ENCODE data around the gene SLC24A2.

SLC24A2 gene

DNA sequence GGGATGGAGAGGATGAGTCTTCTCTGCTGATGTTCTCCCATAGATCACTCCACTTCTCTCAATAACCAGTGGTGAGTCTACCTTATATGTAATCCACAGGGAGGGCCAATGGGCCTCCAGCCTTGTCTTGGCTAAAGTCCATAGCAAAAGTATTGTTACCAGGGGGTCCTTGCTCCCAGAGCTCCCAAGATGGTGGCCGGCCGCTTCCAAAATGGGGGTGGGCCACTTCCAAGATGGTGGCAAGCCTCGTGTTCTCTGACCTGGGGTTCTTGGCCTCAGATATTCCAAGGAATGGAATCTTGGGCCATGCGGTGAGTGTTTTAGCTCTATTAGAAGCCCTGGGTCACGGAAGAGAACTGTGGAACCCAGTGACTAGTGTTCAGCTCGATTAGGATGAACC is 12.0 kb upstream of the SLC24A2 start:
- Histone ChIP-seq H3K4me1 (no peaks in the 10 kb centered on the region), H3K36me3 (no peaks in the 10 kb centered on the region), H4K20me1 (no peaks in the 10 kb centered on the region), H3K27ac (no peak overlapping the region), H3K4me3 (no peak overlapping the region), H3K4me2 (no peak overlapping the region), H3K27me3 (no peaks in the 10 kb centered on the region), H3K9ac (no peak overlapping the region), H3K9me3 (replicated peaks in 1 of 11) (no peaks in the 10 kb centered on the region)
- TF ChIP-seq Cebpa-rat (IDR thresholded peaks at IDR 0.05), result no peak

DNA sequence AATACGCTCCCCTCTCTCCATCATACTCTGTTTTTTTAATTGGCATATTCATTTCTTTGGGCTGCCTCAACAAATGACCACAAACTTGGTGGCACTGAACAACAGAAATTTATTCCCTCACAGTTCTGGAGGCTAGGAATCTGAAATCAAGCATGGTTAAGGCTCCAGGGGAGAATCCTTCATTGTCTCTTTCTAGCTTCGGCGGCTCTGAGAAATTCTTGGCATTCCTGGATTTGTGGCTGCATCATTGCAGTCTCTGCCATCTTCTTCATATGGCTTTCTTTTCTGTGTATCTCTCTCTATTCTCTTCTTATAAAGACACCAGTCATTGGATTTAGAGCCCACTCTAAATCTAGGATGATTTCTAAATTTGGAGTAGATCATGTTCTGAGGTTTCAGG is 10.9 kb upstream of the SLC24A2 start:
- Histone ChIP-seq H3K9ac (no peak overlapping the region), H3K27me3 (no peaks in the 10 kb centered on the region), H4K20me1 (no peaks in the 10 kb centered on the region), H3K36me3 (no peaks in the 10 kb centered on the region), H3K27ac (no peak overlapping the region), H3K4me3 (no peak overlapping the region), H3K4me2 (no peak overlapping the region), H3K4me1 (no peaks in the 10 kb centered on the region), H3K9me3 (replicated peaks in 1 of 11) (peaks cover 0 to 7% (median 0%) of the 10 kb centered on the region in 11 experiments; a peak in 5 of 22 replicates)
- no peak for TF ChIP-seq Cebpa-rat (IDR thresholded peaks at IDR 0.05)

DNA sequence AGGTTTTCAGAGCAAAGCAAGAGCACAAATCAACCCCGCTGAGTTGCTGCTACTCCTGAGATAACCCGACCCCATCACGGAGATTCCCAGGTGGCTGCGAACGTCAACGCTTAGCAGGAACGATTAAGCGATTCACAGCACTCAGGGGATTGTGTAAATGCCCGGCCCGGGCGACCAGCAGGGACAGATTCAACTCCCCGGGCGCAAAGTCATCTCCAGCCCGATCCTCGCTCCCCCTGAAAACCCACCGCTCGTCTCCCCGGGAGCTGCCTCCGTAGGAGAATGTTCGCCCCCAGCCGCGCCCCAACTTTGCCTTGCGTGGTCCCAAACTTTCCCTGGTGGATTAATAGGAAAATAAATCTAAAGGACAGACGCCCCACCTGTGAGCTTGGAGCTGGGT is 685 bp downstream of the SLC24A2 start:
- TF ChIP-seq Cebpa-rat (IDR thresholded peaks at IDR 0.05), result no peak
- H3K9ac ChIP-seq, result no peak overlapping the region
- no peaks in the 10 kb centered on the region for H3K36me3 ChIP-seq
- H3K4me1 ChIP-seq, result no peaks in the 10 kb centered on the region
- H3K27me3 ChIP-seq, result no peaks in the 10 kb centered on the region
- H3K4me3 ChIP-seq, result no peak overlapping the region
- peaks cover 10 to 34% (median 22%) of the 10 kb centered on the region in 11 experiments for H3K9me3 ChIP-seq (replicated peaks in 1 of 11)
- no peaks in the 10 kb centered on the region for H4K20me1 ChIP-seq
- H3K27ac ChIP-seq, result no peak overlapping the region
- H3K4me2 ChIP-seq, result no peak overlapping the region

DNA sequence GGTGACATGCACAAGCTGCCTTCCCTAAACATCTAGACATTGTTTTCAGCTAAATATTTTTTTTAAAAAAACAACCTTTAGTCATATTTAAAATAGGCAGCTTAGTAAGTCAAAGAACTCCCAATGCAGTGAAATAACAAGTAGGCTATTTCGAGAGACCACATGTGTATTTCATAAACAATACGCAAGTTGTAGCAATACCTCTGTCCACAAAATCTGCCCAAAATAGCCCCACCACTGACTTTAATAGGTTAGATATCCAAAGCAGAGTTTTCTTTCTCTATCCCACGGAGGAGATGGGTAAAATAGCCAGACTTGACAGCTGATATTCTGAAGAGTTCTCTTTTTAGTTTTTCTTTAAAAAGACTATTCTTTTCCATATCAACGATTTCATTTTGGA is 1.2 kb downstream of the SLC24A2 start:
- no peak overlapping the region for H3K27ac ChIP-seq
- H3K4me3 ChIP-seq, result no peak overlapping the region
- no peaks in the 10 kb centered on the region for H3K27me3 ChIP-seq
- H3K4me2 ChIP-seq, result no peak overlapping the region
- H3K36me3 ChIP-seq, result no peaks in the 10 kb centered on the region
- no peak overlapping the region for H3K9ac ChIP-seq
- H3K4me1 ChIP-seq, result no peaks in the 10 kb centered on the region
- H3K9me3 ChIP-seq (replicated peaks in 1 of 11), result peaks cover 10 to 34% (median 22%) of the 10 kb centered on the region in 11 experiments
- H4K20me1 ChIP-seq, result no peaks in the 10 kb centered on the region
- no peak for TF ChIP-seq Cebpa-rat (IDR thresholded peaks at IDR 0.05)

DNA sequence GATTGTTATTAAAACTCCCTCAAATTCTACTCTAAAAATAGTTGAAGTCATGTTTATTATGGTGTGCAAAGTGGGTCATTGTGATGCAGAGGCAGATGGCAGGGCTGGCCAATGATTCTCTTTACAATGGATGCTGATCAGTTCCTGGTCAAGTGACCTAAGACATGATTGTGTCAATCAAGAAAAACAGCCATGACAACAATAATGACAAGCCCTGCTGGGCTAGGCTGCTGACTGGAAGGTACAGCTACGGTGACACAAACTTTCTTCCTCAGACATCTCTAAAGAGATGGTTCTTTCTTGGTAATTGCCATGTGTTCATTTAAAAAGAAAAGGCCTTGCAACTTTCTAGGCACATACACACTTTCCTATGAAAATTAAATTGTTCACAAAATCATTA is 3.6 kb downstream of the SLC24A2 start:
- Histone ChIP-seq H4K20me1 (no peaks in the 10 kb centered on the region), H3K36me3 (no peaks in the 10 kb centered on the region), H3K27me3 (no peaks in the 10 kb centered on the region), H3K9me3 (replicated peaks in 1 of 11) (peaks cover 10 to 22% (median 17%) of the 10 kb centered on the region in 11 experiments), H3K4me1 (no peaks in the 10 kb centered on the region), H3K4me3 (no peak overlapping the region), H3K27ac (no peak overlapping the region), H3K4me2 (no peak overlapping the region), H3K9ac (no peak overlapping the region)
- TF ChIP-seq Cebpa-rat (IDR thresholded peaks at IDR 0.05), result no peak

DNA sequence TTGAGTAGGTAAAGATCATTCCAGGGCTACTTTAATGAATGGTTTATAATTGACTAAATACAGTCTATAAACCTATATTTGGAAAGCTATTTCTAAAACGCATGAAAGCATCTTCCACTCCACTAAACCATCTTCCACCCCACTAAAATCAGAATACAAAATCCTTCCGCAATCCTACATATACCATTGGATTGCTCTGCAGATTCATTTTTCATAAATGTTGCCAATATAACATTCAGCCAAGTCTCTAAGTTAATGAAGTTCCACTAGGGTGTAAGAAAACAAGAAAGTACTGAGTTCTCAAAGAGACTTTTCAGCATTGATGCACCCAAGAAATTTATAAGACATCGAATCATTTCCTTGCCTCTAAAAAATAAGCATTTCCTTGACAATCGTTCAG is 4.7 kb downstream of the SLC24A2 start:
- no peaks in the 10 kb centered on the region for H4K20me1 ChIP-seq
- H3K4me1 ChIP-seq, result no peaks in the 10 kb centered on the region
- no peaks in the 10 kb centered on the region for H3K36me3 ChIP-seq
- no peak overlapping the region for H3K4me3 ChIP-seq
- TF ChIP-seq Cebpa-rat (IDR thresholded peaks at IDR 0.05), result no peak
- no peaks in the 10 kb centered on the region for H3K27me3 ChIP-seq
- no peak overlapping the region for H3K9ac ChIP-seq
- H3K27ac ChIP-seq, result no peak overlapping the region
- H3K9me3 ChIP-seq (replicated peaks in 1 of 11), result peaks cover 9 to 13% (median 12%) of the 10 kb centered on the region in 11 experiments
- H3K4me2 ChIP-seq, result no peak overlapping the region

DNA sequence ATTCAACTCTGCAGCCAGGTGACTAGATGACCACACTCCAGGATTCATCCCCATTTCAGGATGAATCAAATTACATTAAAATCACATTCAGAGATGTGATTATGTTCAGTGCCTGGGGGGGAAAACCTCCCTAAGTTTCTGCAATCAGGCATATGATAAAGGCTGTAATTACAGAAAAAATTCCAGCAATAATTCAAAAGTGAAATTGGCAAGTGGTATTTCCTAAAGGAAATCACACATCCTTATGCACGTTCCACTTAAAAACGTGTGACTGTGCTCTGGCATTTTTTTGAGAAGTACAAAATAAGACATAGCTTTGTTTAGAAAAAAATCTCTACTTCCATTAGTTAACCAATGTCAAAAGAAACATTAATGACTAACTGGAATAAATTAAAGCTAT is 5.3 kb downstream of the SLC24A2 start:
- Histone ChIP-seq H3K9ac (no peak overlapping the region), H3K4me2 (no peak overlapping the region)
- no peak for TF ChIP-seq Cebpa-rat (IDR thresholded peaks at IDR 0.05)

DNA sequence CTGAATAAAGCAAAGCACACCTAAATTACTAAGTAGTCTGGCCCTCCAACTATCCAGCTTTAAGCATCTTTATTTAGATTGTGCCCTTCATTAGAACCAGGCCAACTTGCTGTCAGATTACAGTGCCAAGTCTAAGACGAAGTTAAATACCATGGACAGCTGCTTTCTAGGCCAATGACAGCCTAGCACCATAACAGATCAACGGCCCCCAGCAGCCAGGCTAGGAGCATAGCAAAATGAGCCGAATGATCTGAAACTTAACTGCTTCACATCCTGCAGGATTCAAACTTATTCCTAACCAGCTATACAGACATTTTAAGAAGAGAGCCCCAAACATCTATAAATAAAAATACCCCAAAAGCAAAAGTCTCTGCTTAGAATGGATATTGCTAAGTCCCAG is 6.8 kb downstream of the SLC24A2 start:
- no peak overlapping the region for H3K4me3 ChIP-seq
- H3K4me1 ChIP-seq, result peaks cover 0 to 3% (median 0%) of the 10 kb centered on the region in 10 experiments; a peak in 4 of 20 replicates
- H3K4me2 ChIP-seq, result no peak overlapping the region
- H3K27me3 ChIP-seq, result no peaks in the 10 kb centered on the region
- no peaks in the 10 kb centered on the region for H3K36me3 ChIP-seq
- H3K9ac ChIP-seq, result no peak overlapping the region
- no peaks in the 10 kb centered on the region for H4K20me1 ChIP-seq
- TF ChIP-seq Cebpa-rat (IDR thresholded peaks at IDR 0.05), result no peak
- H3K27ac ChIP-seq, result no peak overlapping the region
- no peaks in the 10 kb centered on the region for H3K9me3 ChIP-seq (replicated peaks in 1 of 11)

More for the DNA sequence above, 5.3 kb downstream of the SLC24A2 start:
- no peaks in the 10 kb centered on the region for H4K20me1 ChIP-seq
- no peak overlapping the region for H3K27ac ChIP-seq
- no peak overlapping the region for H3K4me3 ChIP-seq
- H3K36me3 ChIP-seq, result no peaks in the 10 kb centered on the region
- no peaks in the 10 kb centered on the region for H3K27me3 ChIP-seq
- no peaks in the 10 kb centered on the region for H3K4me1 ChIP-seq
- H3K9me3 ChIP-seq (replicated peaks in 1 of 11), result peaks cover 2 to 6% (median 5%) of the 10 kb centered on the region in 11 experiments

DNA sequence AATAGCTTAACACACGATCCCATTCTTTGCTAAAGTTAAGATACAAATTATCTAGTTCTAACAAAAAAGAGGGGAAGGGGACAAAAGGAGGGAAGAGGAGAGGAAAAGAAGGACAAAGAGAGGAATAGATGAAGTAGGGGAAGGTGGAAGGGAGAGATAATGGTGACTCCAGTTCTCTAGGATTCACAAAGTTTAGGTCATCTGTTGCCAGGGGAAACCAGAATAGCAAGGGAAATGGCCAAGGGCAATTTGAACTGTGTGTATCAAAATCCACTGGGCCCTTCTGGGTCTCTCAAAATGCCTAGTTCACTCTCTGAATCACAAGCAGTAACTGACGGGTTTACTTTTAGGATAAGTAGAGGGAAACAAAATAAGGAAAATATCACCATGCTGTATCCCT is 7.6 kb downstream of the SLC24A2 start:
- TF ChIP-seq Cebpa-rat (IDR thresholded peaks at IDR 0.05), result no peak
- Histone ChIP-seq H3K4me1 (peaks cover 0 to 8% (median 0%) of the 10 kb centered on the region in 10 experiments; a peak in 4 of 20 replicates), H3K36me3 (no peaks in the 10 kb centered on the region), H3K9ac (no peak overlapping the region), H3K4me3 (no peak overlapping the region), H4K20me1 (no peaks in the 10 kb centered on the region), H3K4me2 (no peak overlapping the region), H3K27ac (no peak overlapping the region), H3K9me3 (replicated peaks in 1 of 11) (no peaks in the 10 kb centered on the region), H3K27me3 (no peaks in the 10 kb centered on the region)

DNA sequence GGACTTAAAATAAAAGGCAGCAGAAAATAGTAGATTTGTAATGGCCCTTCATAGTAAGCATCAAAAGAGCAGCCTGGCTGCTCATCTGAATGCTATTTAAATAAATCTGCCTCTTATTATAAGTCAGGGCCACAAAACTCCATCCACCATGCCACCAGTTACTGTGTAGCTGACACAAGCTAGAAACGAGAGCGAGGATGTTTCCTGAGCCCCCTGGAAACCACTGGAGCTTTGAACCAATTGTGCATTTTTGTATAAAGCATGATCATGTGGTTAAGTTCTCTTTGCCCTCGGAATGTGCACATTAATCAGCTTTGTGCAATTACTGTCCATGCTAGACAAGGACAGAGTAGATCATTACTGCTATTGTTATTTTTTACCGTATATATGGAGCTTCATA is 17.4 kb downstream of the SLC24A2 start:
- H3K4me1 ChIP-seq, result no peaks in the 10 kb centered on the region
- no peaks in the 10 kb centered on the region for H3K27me3 ChIP-seq
- H3K9ac ChIP-seq, result no peak overlapping the region
- no peaks in the 10 kb centered on the region for H4K20me1 ChIP-seq
- TF ChIP-seq Cebpa-rat (IDR thresholded peaks at IDR 0.05), result no peak
- no peak overlapping the region for H3K4me2 ChIP-seq
- no peak overlapping the region for H3K4me3 ChIP-seq
- peaks cover 0 to 11% (median 6%) of the 10 kb centered on the region in 11 experiments; a peak in 11 of 22 replicates for H3K9me3 ChIP-seq (replicated peaks in 1 of 11)
- no peaks in the 10 kb centered on the region for H3K36me3 ChIP-seq
- no peak overlapping the region for H3K27ac ChIP-seq
